Skeletal muscle cell (primary cell): ENCODE measurements around the gene GZF1.

ENCODE experiments used
- DNase-seq: peaks from one replicate; pipeline ENCODE4 v3.0.0-alpha.2; 2010; ENCODE audit warnings: low read depth
- H3K4me3 ChIP-seq: 2 replicates; pipeline ENCODE4 v1.5.1; 2011; ENCODE audit warnings: low read depth, mild to moderate bottlenecking, control low read depth, low read length, moderate library complexity

GZF1 gene

DNA sequence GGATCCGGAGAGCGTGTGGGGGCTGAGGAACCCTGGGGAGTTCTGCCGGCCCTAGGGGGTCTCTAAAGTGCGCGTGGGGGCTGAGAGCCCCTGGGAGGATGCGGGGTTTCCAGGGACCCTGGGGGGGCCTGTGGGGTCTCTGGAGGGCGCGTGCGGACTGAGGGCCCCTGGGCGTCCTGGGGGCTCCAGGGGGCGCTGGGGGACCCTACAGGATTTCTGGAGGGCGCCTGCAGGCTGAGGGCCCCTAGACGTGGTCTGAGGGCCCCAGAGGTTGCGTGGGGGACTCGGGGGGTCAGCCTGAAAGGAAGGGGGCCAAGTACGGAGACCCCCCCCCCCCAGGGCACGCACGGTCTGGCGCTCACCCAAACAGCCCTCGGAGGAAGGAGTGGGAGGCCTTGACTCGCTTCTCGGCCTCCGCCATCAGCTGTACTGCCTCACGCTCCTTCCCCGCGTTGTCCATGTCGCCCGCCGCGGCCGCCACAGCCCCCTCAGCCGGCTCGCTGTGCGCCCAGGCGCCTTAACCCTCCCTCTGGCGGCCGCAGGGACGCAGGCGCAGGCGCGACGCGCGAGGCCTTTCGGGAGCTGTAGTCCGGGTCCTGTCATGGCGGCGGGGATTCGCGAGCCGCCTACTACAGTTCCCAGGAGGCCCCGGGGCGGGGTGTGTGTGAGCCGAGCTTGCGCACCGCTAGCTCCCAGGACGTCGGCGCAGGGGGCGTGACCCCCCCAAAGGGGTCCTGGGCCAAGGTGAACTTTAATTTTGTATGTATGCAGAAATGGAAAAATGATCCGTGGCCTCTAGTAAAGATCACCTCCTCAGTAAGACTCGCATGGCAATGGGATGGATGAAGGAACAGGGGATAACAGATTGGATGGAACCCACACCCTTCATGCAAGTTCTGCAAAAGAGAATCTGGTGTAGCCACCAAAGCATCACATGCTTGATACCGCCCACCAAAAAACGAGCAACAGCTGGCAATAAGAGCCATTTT, 59.3 kb downstream of the GZF1 start, which contains the start of gene NAPB:
TSS of gene NAPB (minus strand) at position 546 of the 989 bp plus-strand sequence. CDS start at position 460, 86 bp downstream.
- peak within 1 kb of the TSS; percentile 95 for H3K4me3 ChIP-seq
- DNase-seq = peak; percentile 73
